GM21447 (cell line): ENCODE results near the gene CCNYL1.
"Not testable (repeated sequence)": the region's sequence is repeated elsewhere in the genome, so short reads cannot be mapped to it uniquely, and the experiment has no call there.

ENCODE experiments used
- ATAC-seq: cut with Tn5 transposase; IDR thresholded peaks from one replicate; pipeline ENCODE4 v1.9.1; 2021; ENCODE audit not compliant: unreplicated experiment

CCNYL1 gene

GRCh38 chr2:207696911-207697310 is 14.5 kb upstream of the CCNYL1 start:
- ATAC-seq = not testable (repeated sequence)

DNA sequence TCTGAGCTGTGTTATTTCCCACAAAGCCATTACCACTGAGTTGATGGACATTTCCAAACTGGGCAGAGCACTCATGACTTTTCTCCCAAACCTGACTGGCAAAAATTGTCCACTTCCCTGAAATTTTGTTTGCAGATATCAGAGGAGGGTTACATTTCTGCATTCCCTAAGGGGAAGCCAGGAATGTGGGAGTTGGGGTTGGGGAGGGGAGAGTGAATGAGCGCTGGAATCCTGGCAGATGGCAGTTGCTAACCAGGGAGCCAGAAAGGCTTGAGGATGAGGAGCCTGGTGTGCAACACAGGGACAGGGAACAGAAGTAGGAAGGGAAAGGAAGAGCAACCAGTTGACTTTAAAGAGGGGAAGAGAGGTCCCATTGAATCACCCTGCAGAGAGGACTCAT is 14.0 kb upstream of the CCNYL1 start:
- ATAC-seq = no peak

- ATAC-seq = no peak
Measured at GRCh38 chr2:207698301-207698700, 13.1 kb upstream of the CCNYL1 start.

- ATAC-seq = no peak
Measured at GRCh38 chr2:207704078-207704477, 7.4 kb upstream of the CCNYL1 start.

DNA sequence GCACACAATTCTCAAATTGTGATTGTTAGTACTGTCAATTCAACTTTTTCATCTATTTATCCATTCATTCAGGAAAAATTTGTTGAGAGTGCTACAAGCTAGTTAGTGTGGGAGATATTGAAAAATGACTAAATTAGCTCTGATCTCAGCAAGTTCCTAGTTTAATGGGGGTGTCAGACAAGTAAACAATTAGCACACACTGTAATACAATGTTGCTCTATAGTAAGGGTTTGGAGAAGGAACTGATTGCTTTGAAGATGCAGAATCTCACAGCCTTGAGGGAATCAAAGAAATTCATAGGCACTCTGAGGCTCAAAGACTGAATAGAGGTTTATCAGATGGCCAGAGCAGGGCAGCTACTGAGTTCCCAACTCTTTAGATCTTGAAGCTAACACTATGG is 6.8 kb upstream of the CCNYL1 start:
- ATAC-seq = no peak

DNA sequence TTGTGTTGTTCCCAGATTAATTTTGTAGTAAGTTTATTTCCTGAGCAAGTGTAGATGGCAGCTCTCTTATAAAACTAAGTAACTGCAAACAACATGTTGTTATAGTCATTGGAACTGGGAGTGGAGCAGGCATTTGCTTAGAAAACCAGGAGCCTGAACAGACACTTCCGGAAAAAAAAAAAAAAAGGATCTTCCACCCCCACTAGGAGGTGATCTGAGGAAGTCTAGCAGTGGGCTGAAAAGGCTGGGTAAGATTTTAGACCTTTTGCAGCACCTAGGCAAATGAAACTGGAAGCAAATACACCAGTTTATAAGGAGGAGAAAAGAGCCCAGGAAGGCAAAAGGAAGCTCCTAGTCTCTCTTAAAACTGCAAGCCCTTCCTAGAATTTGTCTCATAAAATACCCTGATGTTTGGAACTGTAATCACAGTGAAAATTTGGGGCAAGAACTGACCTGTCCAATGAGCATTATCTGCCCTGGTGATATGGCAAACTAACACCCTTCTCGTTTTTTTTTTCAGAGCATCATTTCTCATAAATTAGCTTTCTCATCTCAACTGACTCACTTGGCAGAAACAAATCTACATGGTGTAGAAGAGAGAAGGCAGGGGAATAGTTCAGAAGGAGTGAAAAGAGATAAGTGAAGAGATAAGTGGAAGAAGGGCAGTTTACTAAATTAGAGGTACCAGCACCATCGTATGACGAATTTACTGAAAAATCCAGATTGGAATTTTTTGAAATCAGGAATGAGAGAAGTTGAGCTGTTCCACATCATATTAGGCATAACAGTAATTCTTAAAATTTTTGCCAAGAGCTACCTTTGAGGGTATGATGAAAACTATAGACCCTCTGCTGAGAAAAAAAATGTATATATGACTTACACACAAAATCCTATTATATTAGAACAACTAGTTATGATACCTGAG is 4.2 kb upstream of the CCNYL1 start:
- ATAC-seq = no peak

DNA sequence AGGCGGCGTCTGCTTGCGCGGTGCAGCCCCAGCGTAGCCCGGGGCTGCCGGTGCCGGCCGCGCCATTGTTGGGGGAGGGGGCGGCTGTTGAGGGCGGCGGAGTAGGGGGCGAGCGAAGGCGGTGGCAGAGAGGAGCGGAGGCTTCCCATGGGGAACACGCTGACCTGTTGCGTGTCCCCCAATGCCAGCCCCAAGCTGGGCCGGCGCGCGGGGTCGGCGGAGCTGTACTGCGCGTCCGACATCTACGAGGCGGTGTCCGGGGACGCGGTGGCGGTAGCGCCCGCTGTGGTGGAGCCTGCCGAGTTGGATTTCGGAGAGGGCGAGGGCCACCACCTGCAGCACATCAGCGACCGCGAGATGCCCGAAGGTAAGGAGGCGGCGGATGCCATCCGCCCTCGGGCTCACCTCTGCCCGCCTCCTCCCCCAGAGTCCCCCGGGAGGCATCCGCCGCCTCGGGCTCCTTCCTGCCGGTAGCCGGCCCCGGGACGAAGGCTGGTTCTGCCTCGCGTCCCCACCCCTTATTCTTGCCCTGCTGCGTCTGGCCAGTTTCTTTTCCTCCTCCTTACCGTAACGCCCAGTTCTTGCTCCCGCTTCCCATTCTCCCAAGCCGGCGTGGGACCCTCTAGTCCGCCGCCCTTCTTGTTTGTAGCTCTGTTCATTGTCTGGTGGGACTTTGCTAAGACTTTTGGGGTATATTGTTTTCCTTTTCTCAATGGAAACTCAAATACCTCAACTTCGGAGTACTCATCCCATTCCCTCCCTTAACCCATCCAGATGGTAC is 500 bp downstream of the CCNYL1 start:
- ATAC-seq = peak; percentile 32

- no peak for ATAC-seq
Measured at GRCh38 chr2:207716056-207716455, 4.6 kb downstream of the CCNYL1 start.

DNA sequence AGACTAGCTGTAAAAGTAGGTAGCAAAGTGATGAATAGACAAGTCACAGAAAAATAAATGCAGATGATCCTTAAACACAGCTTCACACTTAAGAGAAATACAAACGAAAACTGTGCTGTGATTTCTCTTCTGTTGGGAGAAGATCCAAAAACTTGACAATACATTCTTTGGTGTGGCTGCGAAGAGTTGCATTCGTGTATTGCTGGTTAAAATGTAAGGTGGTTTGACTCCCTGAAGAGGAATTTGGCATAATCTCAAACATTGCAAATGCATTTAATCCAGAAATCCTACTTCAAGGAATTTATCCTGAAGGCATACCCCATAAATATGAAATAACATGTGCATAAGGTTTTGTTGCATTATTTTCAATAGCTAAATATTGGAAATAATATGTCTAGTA is 7.1 kb downstream of the CCNYL1 start:
- no peak for ATAC-seq

GRCh38 chr2:207719008-207719407 is 7.6 kb downstream of the CCNYL1 start:
- no peak for ATAC-seq

DNA sequence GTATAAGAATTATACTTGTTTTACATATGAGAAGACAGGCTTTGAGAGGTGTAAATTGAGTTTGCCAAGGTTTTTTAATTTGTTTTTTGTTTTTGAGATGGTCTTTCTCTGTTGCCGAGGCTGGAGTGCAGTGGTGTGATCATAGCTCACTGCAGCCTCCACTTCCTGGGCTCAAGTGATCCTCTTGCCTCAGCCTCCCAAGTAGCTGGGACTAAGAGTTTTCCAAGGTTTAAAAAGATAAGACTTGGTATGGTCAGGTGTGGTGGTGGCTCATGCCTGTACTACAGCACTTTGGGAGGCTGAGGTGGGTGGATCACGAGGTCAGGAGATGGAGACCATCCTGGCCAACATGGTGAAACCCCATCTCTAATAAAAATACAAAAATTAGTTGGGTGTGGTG is 8.2 kb downstream of the CCNYL1 start:
- not testable (repeated sequence) for ATAC-seq

GRCh38 chr2:207720517-207721187 is 9.2 kb downstream of the CCNYL1 start:
- ATAC-seq = no peak

DNA sequence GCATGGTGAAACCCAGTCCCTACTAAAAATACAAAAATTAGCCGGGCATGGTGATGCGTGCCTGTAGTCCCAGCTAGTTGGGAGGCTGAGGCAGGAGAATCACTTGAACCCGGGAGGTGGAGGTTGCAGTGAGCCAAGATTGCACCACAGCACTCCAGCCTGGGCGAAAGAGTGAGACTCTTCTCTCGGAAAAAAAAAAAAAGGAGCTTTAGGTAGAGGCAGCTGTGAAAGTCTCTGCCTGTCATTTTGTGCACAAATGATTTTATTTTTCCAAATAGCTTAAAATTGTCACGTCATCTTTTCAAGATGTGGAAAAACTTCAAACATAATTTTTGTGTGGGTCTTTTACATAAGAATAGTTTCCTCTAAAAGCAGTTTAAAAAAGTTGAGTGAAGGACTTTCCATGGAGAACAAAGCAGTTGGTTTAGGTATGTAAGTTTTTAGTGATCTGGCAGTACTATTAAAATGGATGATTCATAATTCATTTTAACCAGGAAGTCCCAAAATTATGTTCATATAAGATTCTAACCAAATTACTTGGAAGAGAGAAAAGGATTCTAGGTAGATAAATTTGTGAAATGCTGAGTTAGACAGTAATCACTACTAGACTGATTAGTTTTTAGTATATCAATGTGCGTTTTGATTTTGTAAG is 11.5 kb downstream of the CCNYL1 start:
- ATAC-seq = no peak

DNA sequence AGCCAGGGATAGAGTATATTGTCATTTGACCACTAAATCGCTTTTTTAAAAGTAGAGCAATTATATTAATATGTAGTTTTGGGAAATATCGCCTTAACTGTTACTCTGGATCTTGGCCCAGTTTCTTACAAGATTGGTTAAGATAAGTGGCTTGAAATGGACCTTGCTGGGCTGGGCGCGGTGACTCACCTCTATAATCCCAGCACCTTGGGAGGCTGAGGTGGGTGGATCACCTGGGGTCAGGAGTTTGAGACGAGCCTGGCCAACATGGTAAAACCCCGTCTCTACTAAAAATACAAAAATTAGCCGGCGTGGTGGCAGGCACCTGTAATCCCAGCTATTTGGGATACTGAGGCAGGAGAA is 12.0 kb downstream of the CCNYL1 start:
- ATAC-seq = not testable (repeated sequence)

DNA sequence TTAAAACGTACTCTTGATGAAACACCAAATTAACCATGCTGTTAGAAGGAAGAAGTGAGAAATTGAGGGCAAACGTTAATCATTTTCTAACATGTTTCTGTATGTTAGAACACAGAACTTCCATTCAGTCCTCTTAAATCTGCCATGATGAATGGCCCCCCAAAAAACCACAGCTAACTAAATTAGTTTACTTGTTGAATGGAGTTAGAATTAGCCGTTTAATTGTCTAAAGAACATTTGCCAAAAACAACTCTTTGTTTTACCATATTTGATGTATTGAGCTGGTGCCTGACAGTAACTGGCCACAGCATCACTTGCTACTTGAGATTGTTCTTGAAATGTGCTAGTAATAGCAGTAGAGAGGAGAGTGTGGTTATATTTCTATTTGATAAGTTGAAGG is 12.7 kb downstream of the CCNYL1 start:
- ATAC-seq = peak; percentile 62

DNA sequence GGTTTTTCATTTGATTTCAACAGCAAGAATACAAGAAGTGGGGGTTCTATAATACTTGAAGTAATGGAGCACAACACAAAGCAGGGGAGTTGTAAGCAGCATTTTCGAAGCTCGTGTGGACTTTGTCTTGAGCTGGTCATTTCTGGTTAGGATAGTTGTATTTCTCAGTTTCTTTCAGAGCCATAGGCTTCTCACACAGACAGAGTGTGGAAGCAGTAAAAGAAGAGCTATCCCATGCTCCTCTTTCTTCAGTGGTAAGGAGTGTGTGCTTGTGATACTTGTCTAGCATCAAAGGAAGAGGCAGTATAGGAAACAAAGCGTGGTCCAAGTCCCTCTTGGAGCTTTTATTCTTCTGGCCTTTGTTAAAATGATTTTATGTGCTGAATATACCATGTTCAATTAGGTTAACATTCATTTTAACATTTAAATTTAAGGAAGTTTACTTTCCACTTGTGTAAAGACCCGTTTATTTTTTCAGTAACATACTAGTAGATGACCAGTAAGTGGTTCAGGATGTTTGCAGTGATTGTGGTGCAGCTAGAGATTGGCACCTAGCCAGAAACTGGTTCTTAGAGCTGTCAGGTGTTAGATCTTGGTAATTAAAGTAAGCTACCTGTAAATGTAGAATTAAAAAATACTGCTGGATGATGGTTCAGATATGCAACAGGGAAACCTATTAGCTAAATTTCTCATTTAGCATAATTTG is 14.6 kb downstream of the CCNYL1 start:
- no peak for ATAC-seq

DNA sequence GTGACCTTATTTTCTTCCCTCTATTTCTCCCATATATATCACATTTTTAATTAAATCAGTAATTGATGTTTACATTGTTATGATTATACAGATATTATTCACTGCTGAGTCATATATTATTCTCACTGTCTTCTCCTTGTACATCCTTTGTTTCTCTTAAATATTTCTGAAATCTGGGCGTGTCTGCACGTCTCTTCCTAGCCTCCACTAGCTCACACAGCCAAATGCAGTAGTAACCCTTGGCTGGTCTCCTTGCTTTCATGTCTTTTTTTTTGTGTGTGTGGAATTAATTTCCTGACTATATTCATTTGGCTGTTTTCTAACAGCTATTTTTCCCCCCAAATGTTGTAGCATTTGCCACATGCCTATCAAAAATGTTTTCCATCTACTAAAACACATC is 15.8 kb downstream of the CCNYL1 start:
- no peak for ATAC-seq

GRCh38 chr2:207729465-207729998 is 18.1 kb downstream of the CCNYL1 start:
- no peak for ATAC-seq

DNA sequence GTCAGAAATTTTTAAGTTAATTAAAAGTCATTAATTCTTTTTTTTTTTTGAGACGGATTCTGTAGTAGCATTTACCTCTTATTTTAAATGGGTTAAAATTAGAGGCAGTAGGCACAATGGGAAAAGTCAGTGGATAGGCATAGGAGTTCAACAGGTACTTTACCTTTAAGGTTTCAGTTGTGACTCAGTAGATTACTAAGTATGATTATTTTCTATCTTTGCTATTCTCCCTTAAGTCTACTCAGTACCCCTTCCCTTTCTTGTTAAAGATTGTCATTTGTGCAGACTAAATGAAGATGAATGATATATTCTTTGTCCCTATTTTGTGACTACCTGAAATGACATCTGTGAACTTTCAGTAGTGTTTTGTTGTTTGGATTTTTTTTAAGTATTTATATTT is 19.7 kb downstream of the CCNYL1 start:
- ATAC-seq = no peak

DNA sequence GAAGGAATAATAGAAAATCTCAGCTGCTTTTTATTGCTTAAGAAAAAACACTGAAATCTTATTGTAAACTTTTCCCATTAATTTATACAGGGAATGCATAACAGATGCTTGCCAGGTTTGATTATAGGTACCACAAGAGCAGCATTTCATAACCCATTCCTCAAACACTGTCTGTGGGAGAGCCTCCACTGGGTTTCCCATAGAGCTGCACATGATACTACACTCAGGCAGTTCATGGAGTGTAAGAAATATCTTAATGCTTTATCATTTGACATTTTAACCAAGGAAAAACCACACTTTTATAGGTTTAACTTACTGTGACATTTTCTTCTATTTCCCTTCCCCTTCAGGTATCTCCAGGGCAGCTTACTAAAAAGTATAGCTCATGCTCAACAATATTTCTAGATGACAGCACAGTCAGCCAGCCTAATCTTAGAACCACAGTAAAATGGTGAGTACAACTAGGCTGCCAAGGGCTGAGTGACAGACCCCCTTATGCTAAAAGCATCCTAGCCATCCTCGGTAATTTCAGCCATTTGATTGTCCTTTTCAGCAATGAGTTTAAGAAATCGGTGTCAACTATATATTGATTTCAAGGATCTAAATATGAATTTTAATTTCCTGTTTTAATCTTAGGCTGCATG is 22.3 kb downstream of the CCNYL1 start:
- no peak for ATAC-seq
